Right cardiac atrium (tissue), 5 donors: ENCODE data around the gene SPDYE16. TPM values are rescaled to one million over a fixed set of nuclear protein-coding genes. Genes with fewer than 3 reads are reported as not detected.
"Not testable (repeated sequence)": the region's sequence is repeated elsewhere in the genome, so short reads cannot be mapped to it uniquely, and the experiment has no call there.

Experiments
- ATAC-seq, 2 donors: fragments of 200-7000 bp; cut with Tn5 transposase; one replicate each; pipeline versions ENCODE4 v1.8.0 to v1.9.1; 2020; ENCODE audit warnings: moderate library complexity in 2 of 2, mild to moderate bottlenecking in 1 of 2
- DNase-seq, 3 donors: peaks; one replicate each; pipeline ENCODE4 v3.0.0-alpha.2; 2020
- H3K27ac ChIP-seq: one replicate; pipeline ENCODE4 v1.5.1; 2013; ENCODE audit warnings: mild to moderate bottlenecking, low read length, control low read depth, moderate library complexity
- H3K27me3 ChIP-seq: one replicate; pipeline ENCODE4 v1.6.1; 2013; ENCODE audit not compliant: control insufficient read depth, insufficient read depth
- H3K4me1 ChIP-seq: one replicate; pipeline ENCODE4 v1.6.1; 2013; ENCODE audit warnings: low read length; ENCODE audit not compliant: control insufficient read depth, insufficient read depth
- H3K4me3 ChIP-seq: one replicate; pipeline ENCODE4 v1.5.1; 2013; ENCODE audit warnings: low read length, control low read depth
- H3K9me3 ChIP-seq: one replicate; pipeline ENCODE4 v1.6.1; 2013; ENCODE audit warnings: low read length; ENCODE audit not compliant: control insufficient read depth
- WGBS: extraction: QIAGEN DNeasy Blood & Tissue Kit; methylation state at CpG from one replicate; pipeline ENCODE4 v1.1.7; 2013; 5-methylcytosine and 5-hydroxymethylcytosine counted together
- intact Hi-C, 4 donors: fragments of 100-400 bp; cut with DNase I; formaldehyde crosslinking; loops; one replicate each; pipeline versions ENCODE4 v1.11.0 to v1.14.0; 2022 to 2023
- polyA plus RNA-seq: library from polyadenylated mRNA; stranded (reverse); fragments of 200-250 nt; gene quantifications from one replicate; pipeline ENCODE4 v1.2.3, GENCODE V29; 2013
- total RNA-seq, 4 donors: library from RNA; stranded (reverse); fragmentation: NEBNext Ultra II Directional; extraction: Animal tissue kit (Norgen Biotek cat#: 25700); gene quantifications; one replicate each; pipeline ENCODE4 v1.2.1, GENCODE V29; 2021
- donor health status: healthy with polysubstance abuse.
- donor health status: DM: no; HTN: yes; CAD: no.
- donor health status: DM: no; HTN: no; CAD: no.
- donor health status: DM: no; HTN: yes; CAD: no; lungs with severe emphysema.
- donor health status: DM: yes; HTN: yes; CAD: no.

The SPDYE16 gene
- total and polyA plus RNA-seq, 5 donors, result 0.09 to 0.26 (median 0.17) TPM; not detected in 2

DNA sequence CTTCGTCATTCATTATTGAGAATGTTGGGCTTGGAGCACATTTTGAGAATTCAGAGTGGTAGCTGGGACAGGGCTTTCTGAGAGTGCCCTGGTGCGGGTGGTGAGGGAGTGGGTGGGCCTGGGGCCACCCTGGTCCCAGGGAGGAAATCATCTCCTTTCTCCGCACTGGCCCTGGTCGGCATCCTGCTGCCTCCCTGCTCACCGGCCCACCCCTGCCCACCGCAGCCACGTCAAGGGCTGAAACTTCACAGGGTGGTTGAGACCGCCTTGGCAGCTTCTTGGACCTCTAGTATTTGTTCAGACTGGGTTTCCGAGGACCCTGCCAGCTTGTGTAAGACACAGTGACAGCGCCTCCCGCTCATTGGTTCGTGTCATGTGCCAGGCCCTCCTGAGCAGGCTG lies 58.6 kb downstream of the SPDYE16 start:
- H3K27ac ChIP-seq, H3K4me1 ChIP-seq, H3K27me3 ChIP-seq, H3K9me3 ChIP-seq, intact Hi-C loops, ATAC-seq, H3K4me3 ChIP-seq: not testable (repeated sequence)
- peak in 1 of 3 donors; percentile 49 for DNase-seq
- WGBS, result 78% methylated on average over 7 of the region's 12 CpGs

DNA sequence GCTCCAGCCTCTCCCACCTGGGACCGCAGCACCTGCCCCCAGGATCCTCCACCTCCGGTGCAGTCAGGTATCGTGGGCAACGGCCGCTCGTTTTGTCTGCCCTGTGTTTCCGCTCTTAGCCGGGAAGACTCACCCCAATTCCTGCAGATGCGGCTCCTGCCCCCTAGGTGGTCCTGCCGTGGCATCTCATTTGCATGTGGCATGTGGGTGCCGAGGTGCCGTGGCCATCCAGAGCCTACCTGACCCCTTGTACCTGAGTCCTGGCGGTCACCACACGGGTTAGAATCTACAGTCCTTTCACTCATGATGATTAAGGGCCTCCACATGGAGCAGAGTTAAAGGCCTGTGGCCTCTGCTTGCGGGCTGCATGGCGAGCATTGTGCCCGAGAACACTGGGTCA lies 60.0 kb downstream of the SPDYE16 start:
- H3K27ac ChIP-seq, H3K27me3 ChIP-seq, H3K4me3 ChIP-seq, H3K4me1 ChIP-seq, H3K9me3 ChIP-seq, ATAC-seq, intact Hi-C loops: not testable (repeated sequence)
- DNase-seq, result peak in 1 of 3 donors; percentile 14
- 94% methylated on average over 17 of the region's 17 CpGs for WGBS

DNA sequence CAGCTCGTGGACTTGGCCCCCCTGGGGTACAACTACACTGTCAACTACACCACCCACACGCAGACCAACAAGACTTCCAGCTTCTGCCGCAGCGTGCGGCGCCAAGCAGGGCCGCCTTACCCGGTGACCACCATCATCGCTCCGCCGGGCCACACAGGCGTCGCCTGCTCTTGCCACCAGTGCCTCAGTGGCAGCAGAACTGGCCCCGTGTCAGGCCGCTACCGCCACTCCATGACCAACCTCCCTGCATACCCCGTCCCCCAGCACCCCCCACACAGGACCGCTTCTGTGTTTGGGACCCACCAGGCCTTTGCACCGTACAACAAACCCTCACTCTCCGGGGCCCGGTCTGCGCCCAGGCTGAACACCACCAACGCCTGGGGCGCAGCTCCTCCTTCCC lies 60.4 kb downstream of the SPDYE16 start:
- intact Hi-C loops, H3K4me1 ChIP-seq, H3K27ac ChIP-seq, ATAC-seq, H3K4me3 ChIP-seq, H3K9me3 ChIP-seq, H3K27me3 ChIP-seq: not testable (repeated sequence)
- 96% methylated on average over 24 of the region's 24 CpGs for WGBS
- DNase-seq, result peak in 1 of 3 donors; percentile 40

Other genes with a start within 250 kb of the SPDYE16 start
- gene HSPB1, start 240.6 kb downstream of the SPDYE16 start, total RNA-seq, result 1,000 to 10,000 TPM; 1,069 to 1,850 (median 1,464) TPM
- gene HSPB1, start 240.6 kb downstream of the SPDYE16 start, polyA plus RNA-seq, result 2,464 TPM
- gene YWHAG, start 184.3 kb downstream of the SPDYE16 start, total RNA-seq, result 100 to 1,000 TPM; 209 to 282 (median 253) TPM
- gene YWHAG, start 184.3 kb downstream of the SPDYE16 start, polyA plus RNA-seq, result 139 TPM
- 1 to 10 TPM in 2 of 4 donors, under 1 TPM in 2; 0.78 to 1.3 (median 0.96) TPM for gene SSC4D, start 133.6 kb downstream of the SPDYE16 start, total RNA-seq
- gene SSC4D, start 133.6 kb downstream of the SPDYE16 start, polyA plus RNA-seq, result 2.1 TPM
- 1 to 10 TPM in 2 of 4 donors, under 1 TPM in 1, not detected in 1; 0.50 to 2.5 (median 2.4) TPM for gene ZP3, start 118.3 kb downstream of the SPDYE16 start, total RNA-seq
- 0.77 TPM for gene ZP3, start 118.3 kb downstream of the SPDYE16 start, polyA plus RNA-seq
- 10 to 100 TPM in 3 of 4 donors, 1 to 10 TPM in 1; 6.3 to 14.2 (median 11.1) TPM for gene DTX2, start 81.6 kb downstream of the SPDYE16 start, total RNA-seq
- gene DTX2, start 81.6 kb downstream of the SPDYE16 start, polyA plus RNA-seq, result 9.6 TPM
- 1 to 10 TPM in 3 of 4 donors, under 1 TPM in 1; 0.48 to 3.5 (median 1.2) TPM for gene UPK3B, start 32.7 kb downstream of the SPDYE16 start, total RNA-seq
- gene UPK3B, start 32.7 kb downstream of the SPDYE16 start, polyA plus RNA-seq, result 0.23 TPM
- gene POMZP3, start 84.0 kb upstream of the SPDYE16 start, total RNA-seq, result 10 to 100 TPM in 1 of 4 donors, 1 to 10 TPM in 3; 7.0 to 14.8 (median 7.3) TPM
- gene POMZP3, start 84.0 kb upstream of the SPDYE16 start, polyA plus RNA-seq, result 13.3 TPM